ENCODE measurements around the gene EFHC2. TPM values are rescaled to one million over a fixed set of nuclear protein-coding genes. Genes with fewer than 3 reads are reported as not detected.

EFHC2 gene
- total RNA-seq (10 to 100 TPM in 1 of 2 donors, 1 to 10 TPM in 1; 8.2 to 14.4 TPM), polyA plus RNA-seq (ENCODE audit: insufficient read depth, low read depth, low replicate concordance) (17.3 TPM)
- long read RNA-seq, donor 1, partial matches to known transcripts = 0 of 1 reads
- long read RNA-seq, donor 1, other reads (novel, unspliced or antisense) = 0 of 1 reads
- long read RNA-seq, donor 2 = 0 reads

DNA sequence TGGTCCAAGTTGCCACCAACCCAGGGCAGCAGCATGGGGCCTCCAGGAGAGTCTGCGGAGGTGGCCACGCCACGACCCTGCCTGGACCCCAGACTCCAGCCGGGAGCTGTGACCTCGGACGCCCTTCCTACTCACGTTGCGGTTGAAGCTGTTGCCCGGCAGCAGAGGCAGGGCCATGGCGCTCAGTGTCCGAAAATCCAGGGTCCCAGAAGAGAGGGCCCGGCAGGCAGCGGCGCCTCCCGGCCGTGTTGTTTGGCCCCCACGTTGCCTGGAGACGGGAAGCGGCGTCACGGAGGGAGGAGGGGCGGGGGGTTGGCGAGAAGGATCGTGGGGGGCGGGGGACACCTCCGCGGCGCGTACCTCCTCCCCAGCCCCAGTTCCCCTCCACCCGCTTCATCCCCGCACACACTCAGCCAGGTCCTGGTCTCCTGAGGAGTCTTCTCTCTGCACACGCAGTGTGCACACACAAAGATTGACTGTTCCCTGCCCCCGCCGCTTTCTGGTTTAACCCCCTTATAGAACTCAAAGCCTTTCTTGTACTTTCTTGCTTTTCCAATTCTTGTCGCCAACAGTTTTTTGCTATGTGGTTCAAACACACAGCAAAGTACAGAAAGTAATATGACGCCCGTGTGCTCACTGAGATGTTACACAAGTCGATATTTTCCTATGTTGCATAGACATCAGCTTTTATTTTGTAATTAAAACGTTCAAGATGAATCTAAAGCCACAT lies at the start of gene EFHC2:
EFHC2 (minus strand) TSS at position 261 of the 730 bp plus-strand sequence; CDS start at position 177, 84 bp downstream.
- intact Hi-C loops (cut with DNase I; ENCODE audit: low total_unique reads) = no loop called here
- Histone ChIP-seq H3K4me1 (no peaks in the 10 kb centered on the region), H3K27ac (peak within 1 kb of the TSS in 1 of 2 donors; percentile 36), H3K9me3 (no peaks in the 10 kb centered on the region), H3K36me3 (ENCODE audit: low read depth, missing control alignments) (no peaks in the 10 kb centered on the region), H3K4me3 (peak within 1 kb of the TSS; percentile 50 to 61), H3K27me3 (no peaks in the 10 kb centered on the region)
- TF ChIP-seq, protein P1, sequence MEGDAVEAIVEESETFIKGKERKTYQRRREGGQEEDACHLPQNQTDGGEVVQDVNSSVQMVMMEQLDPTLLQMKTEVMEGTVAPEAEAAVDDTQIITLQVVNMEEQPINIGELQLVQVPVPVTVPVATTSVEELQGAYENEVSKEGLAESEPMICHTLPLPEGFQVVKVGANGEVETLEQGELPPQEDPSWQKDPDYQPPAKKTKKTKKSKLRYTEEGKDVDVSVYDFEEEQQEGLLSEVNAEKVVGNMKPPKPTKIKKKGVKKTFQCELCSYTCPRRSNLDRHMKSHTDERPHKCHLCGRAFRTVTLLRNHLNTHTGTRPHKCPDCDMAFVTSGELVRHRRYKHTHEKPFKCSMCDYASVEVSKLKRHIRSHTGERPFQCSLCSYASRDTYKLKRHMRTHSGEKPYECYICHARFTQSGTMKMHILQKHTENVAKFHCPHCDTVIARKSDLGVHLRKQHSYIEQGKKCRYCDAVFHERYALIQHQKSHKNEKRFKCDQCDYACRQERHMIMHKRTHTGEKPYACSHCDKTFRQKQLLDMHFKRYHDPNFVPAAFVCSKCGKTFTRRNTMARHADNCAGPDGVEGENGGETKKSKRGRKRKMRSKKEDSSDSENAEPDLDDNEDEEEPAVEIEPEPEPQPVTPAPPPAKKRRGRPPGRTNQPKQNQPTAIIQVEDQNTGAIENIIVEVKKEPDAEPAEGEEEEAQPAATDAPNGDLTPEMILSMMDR (IDR thresholded peaks at IDR 0.05) = no peak
- no peak for TF ChIP-seq POLR2A (IDR thresholded peaks at IDR 0.05)
- DNase-seq = peak; percentile 47
- WGBS, 2 donors = 4 to 10% methylated on average over 10 to 29 of the region's 39 CpGs

DNA sequence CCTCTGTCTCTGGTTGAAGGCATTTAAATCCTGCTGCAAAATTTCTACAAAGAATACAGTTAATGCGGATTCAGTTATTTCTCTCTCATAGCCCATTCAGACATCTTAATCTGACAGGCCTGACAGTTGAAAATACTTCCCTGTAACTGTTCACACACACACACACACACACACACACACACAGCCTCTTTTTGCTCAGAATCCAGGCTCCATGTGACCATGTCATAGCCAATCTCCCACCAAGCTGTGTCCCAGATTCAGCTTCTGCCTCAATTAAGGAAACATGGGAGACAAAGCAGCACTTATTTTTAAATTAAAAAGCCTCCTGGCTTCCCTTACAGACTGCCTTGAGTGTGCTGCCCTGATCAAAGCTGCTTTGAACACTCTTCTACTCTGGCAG lies 49.3 kb upstream of the EFHC2 start:
- no peak for DNase-seq
- Histone ChIP-seq H3K27me3 (no peaks in the 10 kb centered on the region), H3K4me3 (no peak overlapping the region), H3K4me1 (no peaks in the 10 kb centered on the region), H3K27ac (no peak overlapping the region), H3K36me3 (ENCODE audit: low read depth, missing control alignments) (no peaks in the 10 kb centered on the region), H3K9me3 (no peaks in the 10 kb centered on the region)
- WGBS, 2 donors = 83 to 90% methylated on average over 1 of the region's 1 CpG
- intact Hi-C loops (cut with DNase I; ENCODE audit: low total_unique reads) = no loop called here
- TF ChIP-seq, protein P1 (IDR thresholded peaks at IDR 0.05) = no peak
- TF ChIP-seq POLR2A (IDR thresholded peaks at IDR 0.05) = no peak

- H3K27me3 ChIP-seq = no peaks in the 10 kb centered on the region
- 80 to 86% methylated on average over 4 of the region's 4 CpGs for WGBS, 2 donors
- no peaks in the 10 kb centered on the region for H3K9me3 ChIP-seq
- no peaks in the 10 kb centered on the region for H3K4me1 ChIP-seq
- intact Hi-C loops (cut with DNase I; ENCODE audit: low total_unique reads) = no loop called here
- no peak for DNase-seq
- no peak overlapping the region for H3K4me3 ChIP-seq
- H3K27ac ChIP-seq = no peak overlapping the region
- no peaks in the 10 kb centered on the region for H3K36me3 ChIP-seq (ENCODE audit: low read depth, missing control alignments)
- no peak for TF ChIP-seq POLR2A (IDR thresholded peaks at IDR 0.05)
- TF ChIP-seq, protein P1 (IDR thresholded peaks at IDR 0.05) = no peak
These were observed 41.3 kb upstream of the EFHC2 start for GRCh38 chrX:44384688-44385338.

- no peak overlapping the region for H3K4me3 ChIP-seq
- no peaks in the 10 kb centered on the region for H3K27me3 ChIP-seq
- H3K27ac ChIP-seq = no peak overlapping the region
- H3K36me3 ChIP-seq (ENCODE audit: low read depth, missing control alignments) = no peaks in the 10 kb centered on the region
- H3K9me3 ChIP-seq = no peaks in the 10 kb centered on the region
- intact Hi-C loops (cut with DNase I; ENCODE audit: low total_unique reads) = no loop called here
- WGBS, 2 donors = 78 to 87% methylated on average over 1 of the region's 1 CpG
- no peak for DNase-seq
- TF ChIP-seq POLR2A (IDR thresholded peaks at IDR 0.05) = no peak
- TF ChIP-seq, protein P1 (IDR thresholded peaks at IDR 0.05) = no peak
- no peaks in the 10 kb centered on the region for H3K4me1 ChIP-seq
These were observed 39.4 kb upstream of the EFHC2 start for GRCh38 chrX:44382871-44383270.
